Activated CD4-positive, alpha-beta memory T cell treated with anti-CD3 and anti-CD28 coated beads for 36 hours (primary cell): ENCODE results near the gene GRID1. TPM values are rescaled to one million over a fixed set of nuclear protein-coding genes. Genes with fewer than 3 reads are reported as not detected.

Experiments
- CTCF ChIA-PET: fragments of 350-600 bp; sonication (Branson Sonifier 250); formaldehyde crosslinking; loops from one replicate; lab custom pipeline; 2021; ENCODE audit warnings: antibody characterized with exemption, inconsistent platforms; lab: Charles Lee
- POLR2A ChIA-PET: fragments of 350-600 bp; sonication (Branson Sonifier 250); formaldehyde crosslinking; loops from one replicate; lab custom pipeline; 2021; ENCODE audit warnings: antibody characterized with exemption; lab: Charles Lee
- DNase-seq: peaks from one replicate; pipeline ENCODE4 v3.0.0-alpha.2; 2020
- H3K27ac Mint-ChIP-seq: one replicate; pipeline ENCODE4 v1.8.0; 2021; ENCODE audit warnings: mixed read lengths
- H3K27me3 Mint-ChIP-seq: one replicate; pipeline ENCODE4 v1.8.0; 2021; ENCODE audit warnings: mixed read lengths
- H3K36me3 Mint-ChIP-seq: one replicate; pipeline ENCODE4 v1.8.0; 2021; ENCODE audit warnings: mixed read lengths
- H3K4me1 Mint-ChIP-seq: one replicate; pipeline ENCODE4 v1.8.0; 2021; ENCODE audit warnings: low read depth, mixed read lengths
- H3K4me3 Mint-ChIP-seq: one replicate; pipeline ENCODE4 v1.8.0; 2021; ENCODE audit warnings: mild to moderate bottlenecking, mixed read lengths
- H3K9me3 Mint-ChIP-seq: one replicate; pipeline ENCODE4 v1.8.0; 2021; ENCODE audit warnings: mixed read lengths
- intact Hi-C: fragments of 100-400 bp; cut with micrococcal nuclease; formaldehyde crosslinking; loops from one replicate; pipeline ENCODE4 v1.15.1; 2023
- total RNA-seq, 2 experiments: library from RNA; stranded (reverse); gene quantifications; one replicate each; pipeline ENCODE4 v1.2.3, GENCODE V29; 2021

The GRID1 gene
- total RNA-seq, 2 experiments from 2014 or later = not detected

GRCh38 chr10:85610381-85611092 is 756.1 kb downstream of the GRID1 start:
- CTCF ChIA-PET = no interaction called here
- Mint-ChIP-seq H3K4me1 (peaks cover 38% of the 10 kb centered on the region), H3K27me3 (no peaks in the 10 kb centered on the region), H3K4me3 (no peak overlapping the region), H3K9me3 (no peaks in the 10 kb centered on the region), H3K27ac (no peak overlapping the region), H3K36me3 (no peaks in the 10 kb centered on the region)
- POLR2A ChIA-PET = no interaction called here
- intact Hi-C loops = no loop called here
- no peak for DNase-seq

DNA sequence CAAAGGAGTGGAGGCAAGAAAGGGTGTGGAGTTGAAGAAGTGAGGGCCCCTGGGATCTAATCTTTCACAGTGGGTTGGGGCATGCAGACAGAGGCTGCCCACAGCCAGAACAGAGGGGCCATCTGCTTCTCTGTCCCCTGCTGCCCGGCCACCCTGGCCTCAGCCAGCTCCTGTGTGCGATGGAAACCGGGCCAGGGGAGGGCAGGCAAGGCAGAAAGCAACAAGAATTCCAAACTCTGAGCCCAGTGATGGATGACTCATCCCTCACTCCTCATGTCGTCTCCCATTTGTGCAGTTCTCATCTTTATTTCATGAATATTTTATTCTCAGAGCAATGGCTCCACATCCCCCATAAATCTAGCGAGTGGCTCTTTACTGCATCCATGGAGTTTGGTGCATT is 757.1 kb downstream of the GRID1 start:
- Mint-ChIP-seq H3K4me1 (peaks cover 33% of the 10 kb centered on the region), H3K36me3 (no peaks in the 10 kb centered on the region), H3K4me3 (no peak overlapping the region), H3K9me3 (no peaks in the 10 kb centered on the region), H3K27me3 (no peaks in the 10 kb centered on the region), H3K27ac (no peak overlapping the region)
- no peak for DNase-seq
- intact Hi-C loops = no loop called here
- ChIA-PET POLR2A (no interaction called here), CTCF (no interaction called here)

DNA sequence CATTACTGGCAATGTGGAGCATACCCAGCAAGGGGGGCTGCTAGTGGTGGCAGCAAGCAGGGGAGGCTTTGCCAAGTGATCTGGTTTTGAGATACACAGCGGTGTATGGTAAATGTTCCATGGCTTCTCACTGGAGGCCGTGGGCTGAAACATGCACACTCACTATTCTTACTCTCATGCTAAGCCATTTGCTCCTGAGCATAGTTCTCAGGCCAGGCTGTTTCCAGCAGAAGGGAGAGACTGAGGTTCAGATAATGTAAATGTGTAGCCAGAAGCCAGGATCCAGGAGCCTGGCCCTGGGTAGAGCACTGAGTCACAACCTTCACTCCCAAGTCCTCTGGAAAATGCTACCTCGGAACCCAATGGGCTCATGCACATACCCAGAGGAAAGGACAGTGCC is 757.9 kb downstream of the GRID1 start:
- ChIA-PET POLR2A (no interaction called here), CTCF (no interaction called here)
- Mint-ChIP-seq H3K4me3 (no peak overlapping the region), H3K9me3 (no peaks in the 10 kb centered on the region), H3K27me3 (no peaks in the 10 kb centered on the region), H3K4me1 (peaks cover 26% of the 10 kb centered on the region), H3K27ac (no peak overlapping the region), H3K36me3 (no peaks in the 10 kb centered on the region)
- intact Hi-C loops = no loop called here
- DNase-seq = no peak

DNA sequence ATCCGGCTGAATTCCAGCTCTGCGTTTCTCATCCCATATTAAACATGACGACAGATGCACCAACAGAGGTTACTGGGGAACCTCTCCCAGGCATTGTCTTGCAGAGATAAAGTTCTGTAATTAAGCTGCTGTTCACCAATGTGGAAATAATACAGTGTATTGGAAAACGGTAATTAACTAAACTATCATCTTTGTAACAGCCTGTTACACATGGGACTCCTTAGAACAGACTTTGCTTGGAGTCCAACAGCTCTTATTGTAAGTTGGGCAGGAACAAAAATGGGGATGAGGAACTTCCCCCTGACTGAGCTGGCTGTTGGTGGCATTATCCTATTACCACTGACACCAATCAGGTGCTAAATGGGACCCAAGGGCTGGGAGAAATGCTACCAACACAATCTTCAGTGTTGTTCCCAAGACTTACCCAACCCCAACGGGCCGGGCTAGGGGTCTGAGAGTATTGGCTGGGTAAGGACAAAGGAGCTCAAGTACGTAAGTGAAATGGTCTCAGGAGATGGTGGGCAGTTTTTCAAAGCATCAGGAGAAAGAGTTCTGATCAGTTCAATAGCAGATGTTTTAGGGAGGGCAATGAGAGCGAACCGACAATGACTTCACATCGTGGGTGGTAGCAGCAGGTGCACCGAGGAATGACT is 759.4 kb downstream of the GRID1 start:
- Mint-ChIP-seq H3K9me3 (no peaks in the 10 kb centered on the region), H3K27me3 (no peaks in the 10 kb centered on the region), H3K4me3 (no peak overlapping the region), H3K36me3 (no peaks in the 10 kb centered on the region), H3K27ac (no peak overlapping the region), H3K4me1 (peaks cover 26% of the 10 kb centered on the region)
- ChIA-PET POLR2A (no interaction called here), CTCF (no interaction called here)
- no peak for DNase-seq
- intact Hi-C loops = loop anchor here (1.0 kb wide), 1 partner anchor 11 kb away; no protein-coding TSS in a partner anchor

GRCh38 chr10:85606401-85606800 is 760.2 kb downstream of the GRID1 start:
- POLR2A ChIA-PET = no interaction called here
- intact Hi-C loops = no loop called here
- Mint-ChIP-seq H3K9me3 (no peaks in the 10 kb centered on the region), H3K4me1 (peaks cover 18% of the 10 kb centered on the region), H3K27ac (no peak overlapping the region), H3K27me3 (no peaks in the 10 kb centered on the region), H3K4me3 (no peak overlapping the region), H3K36me3 (no peaks in the 10 kb centered on the region)
- DNase-seq = no peak
- CTCF ChIA-PET = no interaction called here

- Mint-ChIP-seq H3K9me3 (no peaks in the 10 kb centered on the region), H3K27ac (no peak overlapping the region), H3K4me3 (no peak overlapping the region), H3K36me3 (no peaks in the 10 kb centered on the region), H3K4me1 (peaks cover 14% of the 10 kb centered on the region), H3K27me3 (no peaks in the 10 kb centered on the region)
- CTCF ChIA-PET = no interaction called here
- DNase-seq = no peak
- POLR2A ChIA-PET = no interaction called here
- intact Hi-C loops = no loop called here
Measured at GRCh38 chr10:85604884-85605283, 761.7 kb downstream of the GRID1 start.

DNA sequence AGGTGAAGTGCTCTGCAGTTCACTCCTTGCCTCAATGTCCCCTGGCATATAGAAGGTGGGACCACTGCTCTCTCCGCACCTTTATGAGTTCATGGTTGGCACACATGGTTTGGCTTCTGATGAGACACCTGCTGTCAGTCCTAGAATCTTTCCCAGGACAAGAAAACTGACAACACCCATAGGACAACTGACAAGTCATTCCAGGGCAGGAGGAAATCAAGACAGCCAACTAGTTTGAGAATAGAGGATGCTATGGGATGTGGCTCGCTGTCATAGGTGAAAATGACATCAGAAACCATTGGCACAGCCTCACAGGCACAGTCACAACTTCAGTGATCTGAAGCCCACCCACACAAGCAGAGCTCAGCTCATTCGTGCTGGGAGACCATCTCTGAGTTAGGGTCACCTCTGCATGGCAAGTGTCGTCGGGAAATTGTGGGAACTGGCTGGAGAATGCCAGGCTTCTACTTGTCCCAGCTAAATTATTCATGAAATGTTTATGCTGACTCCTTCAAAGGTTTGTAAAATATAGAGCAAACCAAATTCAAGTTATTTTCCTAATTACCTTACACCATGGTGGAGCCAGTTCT is 762.4 kb downstream of the GRID1 start:
- H3K27me3 Mint-ChIP-seq = no peaks in the 10 kb centered on the region
- intact Hi-C loops = no loop called here
- no peaks in the 10 kb centered on the region for H3K36me3 Mint-ChIP-seq
- CTCF ChIA-PET = no interaction called here
- DNase-seq = no peak
- H3K4me1 Mint-ChIP-seq = peaks cover 14% of the 10 kb centered on the region
- H3K4me3 Mint-ChIP-seq = no peak overlapping the region
- H3K9me3 Mint-ChIP-seq = no peaks in the 10 kb centered on the region
- H3K27ac Mint-ChIP-seq = no peak overlapping the region
- POLR2A ChIA-PET = no interaction called here

DNA sequence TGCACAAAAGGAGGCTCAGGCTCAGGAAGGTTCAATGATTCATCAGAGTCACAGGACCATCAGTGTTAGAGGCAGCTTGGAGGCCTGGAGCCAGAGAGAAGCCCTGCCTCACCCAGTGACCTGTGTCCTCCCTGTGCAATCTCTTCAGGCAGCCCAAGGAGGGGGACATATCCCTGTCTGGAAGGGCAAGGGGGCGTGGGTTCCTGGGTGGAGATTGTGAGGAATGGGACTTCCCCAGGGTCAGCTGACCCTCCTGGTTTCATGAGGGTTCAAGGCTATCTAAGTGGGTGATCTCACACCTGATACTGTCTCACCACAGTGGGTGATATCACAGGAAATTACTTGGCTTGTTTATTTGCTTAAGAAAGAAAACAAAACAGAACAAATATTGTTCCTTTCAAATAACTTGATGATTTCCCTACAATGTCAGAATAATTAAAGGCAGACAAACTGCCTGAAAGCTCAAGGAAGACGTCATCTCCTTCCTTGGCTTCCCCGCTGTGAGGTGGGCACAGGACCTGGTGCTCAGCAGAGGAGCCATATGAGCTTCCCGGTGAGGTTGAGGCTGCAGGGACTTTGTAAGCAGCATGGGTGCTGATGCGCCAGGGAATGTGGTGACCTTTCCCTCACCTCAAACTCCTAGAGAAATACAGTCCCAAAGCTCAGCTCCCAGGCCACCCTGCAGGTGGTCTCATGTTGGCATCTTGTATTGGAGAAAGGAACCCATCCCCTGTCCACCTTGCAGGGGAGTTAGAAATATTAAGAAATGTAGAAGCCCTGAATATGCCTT is 763.2 kb downstream of the GRID1 start:
- Mint-ChIP-seq H3K9me3 (no peaks in the 10 kb centered on the region), H3K27me3 (no peaks in the 10 kb centered on the region), H3K27ac (no peak overlapping the region), H3K4me3 (no peak overlapping the region), H3K4me1 (peaks cover 14% of the 10 kb centered on the region), H3K36me3 (no peaks in the 10 kb centered on the region)
- CTCF ChIA-PET = no interaction called here
- no peak for DNase-seq
- intact Hi-C loops = no loop called here
- POLR2A ChIA-PET = no interaction called here

DNA sequence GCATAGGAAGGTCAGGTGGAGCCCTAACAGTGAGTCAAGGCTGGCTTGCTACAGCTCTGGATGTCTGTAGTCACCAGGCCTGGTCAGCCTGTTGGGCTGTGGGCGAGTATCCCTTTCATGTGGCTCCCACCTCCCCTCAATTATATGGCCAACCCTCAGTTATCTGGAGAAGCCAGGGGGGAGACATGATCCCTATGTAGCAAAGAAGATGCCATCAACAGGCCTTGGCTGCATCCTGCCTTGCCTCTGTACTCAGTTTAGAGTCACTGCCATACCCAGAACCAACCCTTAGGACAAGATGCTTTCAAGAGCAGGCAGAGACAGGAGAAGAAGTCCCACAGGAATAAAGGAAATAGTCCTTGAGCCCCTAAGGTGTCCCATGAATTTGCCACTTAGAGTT is 763.9 kb downstream of the GRID1 start:
- DNase-seq = no peak
- H3K27ac Mint-ChIP-seq = no peak overlapping the region

DNA sequence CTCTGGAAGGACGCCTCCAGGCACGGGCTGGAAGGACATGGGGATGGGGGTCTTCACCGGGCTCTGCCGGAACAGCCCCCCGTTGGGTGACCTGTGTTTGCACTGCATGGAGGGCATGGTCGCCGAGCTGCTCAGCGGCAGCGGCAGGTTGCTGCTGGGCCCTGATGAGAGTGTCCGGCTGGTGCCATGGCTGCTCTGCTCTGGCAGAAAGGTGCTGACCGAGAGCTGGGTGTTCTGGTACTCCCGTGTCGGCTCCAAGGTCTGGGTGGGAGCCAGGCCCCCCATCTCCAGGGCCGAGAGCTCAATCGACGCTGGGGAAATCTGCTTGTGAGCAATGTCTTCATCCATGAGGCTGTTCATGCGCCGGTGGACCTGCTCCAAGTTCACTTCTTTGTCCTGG is 764.3 kb downstream of the GRID1 start:
- DNase-seq = no peak
- Mint-ChIP-seq H3K27me3 (no peaks in the 10 kb centered on the region), H3K4me3 (no peak overlapping the region), H3K36me3 (no peaks in the 10 kb centered on the region), H3K27ac (no peak overlapping the region), H3K4me1 (peaks cover 14% of the 10 kb centered on the region), H3K9me3 (no peaks in the 10 kb centered on the region)
- CTCF ChIA-PET = no interaction called here
- POLR2A ChIA-PET = no interaction called here
- intact Hi-C loops = no loop called here

More for the DNA sequence above, 763.9 kb downstream of the GRID1 start:
- intact Hi-C loops = no loop called here
- Mint-ChIP-seq H3K27me3 (no peaks in the 10 kb centered on the region), H3K36me3 (no peaks in the 10 kb centered on the region), H3K9me3 (no peaks in the 10 kb centered on the region), H3K4me3 (no peak overlapping the region), H3K4me1 (peaks cover 14% of the 10 kb centered on the region)
- POLR2A ChIA-PET = no interaction called here
- CTCF ChIA-PET = no interaction called here

GRCh38 chr10:85601526-85601925 is 765.1 kb downstream of the GRID1 start:
- Mint-ChIP-seq H3K27me3 (no peaks in the 10 kb centered on the region), H3K9me3 (no peaks in the 10 kb centered on the region), H3K4me1 (peaks cover 14% of the 10 kb centered on the region), H3K36me3 (no peaks in the 10 kb centered on the region), H3K4me3 (no peak overlapping the region), H3K27ac (no peak overlapping the region)
- DNase-seq = no peak
- intact Hi-C loops = no loop called here
- CTCF ChIA-PET = no interaction called here
- POLR2A ChIA-PET = no interaction called here

DNA sequence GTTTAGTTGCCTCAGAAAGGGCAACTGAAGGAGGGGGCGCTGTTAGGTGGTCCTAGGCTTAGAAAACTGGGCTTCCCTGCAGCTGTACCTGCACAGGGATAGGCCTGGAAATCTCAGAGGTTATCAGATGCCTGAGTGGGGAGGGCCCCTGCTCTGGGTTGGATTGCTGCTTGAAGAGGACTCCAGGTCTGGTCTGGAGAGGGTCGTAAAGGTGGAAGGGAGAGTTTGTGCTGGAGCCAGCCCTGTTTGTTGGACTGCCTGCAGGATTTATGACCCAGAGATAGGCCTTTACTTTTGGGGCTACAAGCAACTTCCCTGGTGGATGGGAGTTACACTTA is 765.9 kb downstream of the GRID1 start:
- POLR2A ChIA-PET = no interaction called here
- no peaks in the 10 kb centered on the region for H3K9me3 Mint-ChIP-seq
- CTCF ChIA-PET = no interaction called here
- H3K36me3 Mint-ChIP-seq = no peaks in the 10 kb centered on the region
- no peak overlapping the region for H3K4me3 Mint-ChIP-seq
- no peaks in the 10 kb centered on the region for H3K27me3 Mint-ChIP-seq
- intact Hi-C loops = no loop called here
- H3K4me1 Mint-ChIP-seq = peaks cover 16% of the 10 kb centered on the region
- no peak overlapping the region for H3K27ac Mint-ChIP-seq
- no peak for DNase-seq
